ENCODE data around the gene CFAP97D1. TPM values are rescaled to one million over a fixed set of nuclear protein-coding genes. Genes with fewer than 3 reads are reported as not detected.

CFAP97D1 gene
- total and polyA plus RNA-seq, 9 donors = under 0.01 to 0.05 (median 0.04) TPM; not detected in 6

DNA sequence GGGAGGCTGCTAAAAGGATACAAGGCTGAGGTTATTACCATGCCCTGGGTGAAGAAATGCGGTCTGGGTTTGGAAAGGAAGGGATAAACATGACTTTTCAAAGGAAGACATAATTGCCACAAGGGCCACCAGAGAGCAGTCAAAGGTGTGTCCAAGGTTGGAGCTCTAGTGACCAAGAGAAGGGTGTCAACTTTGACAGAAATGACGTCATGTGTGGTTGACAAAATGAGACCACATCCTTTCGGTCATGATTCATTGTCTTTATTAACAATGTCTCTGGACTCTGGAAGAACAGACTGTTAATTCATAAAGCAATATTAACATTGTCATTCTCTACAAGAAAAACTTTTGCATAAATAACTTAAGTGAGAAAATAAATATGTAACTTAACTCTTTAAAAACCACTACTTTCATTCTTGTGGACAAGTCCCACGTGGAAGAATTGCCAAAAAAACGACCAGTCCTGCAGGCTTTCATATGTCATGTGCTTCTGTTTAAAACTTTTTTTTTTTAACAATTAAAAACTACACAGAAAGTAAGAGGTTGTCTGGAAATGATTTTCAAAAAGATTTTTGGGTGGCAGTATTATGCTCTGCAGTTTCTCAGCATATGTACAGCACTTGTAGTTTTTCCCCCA lies 26.6 kb upstream of the CFAP97D1 start:
- DNase-seq = no peak
- WGBS (ENCODE audit: insufficient coverage) = 89% methylated on average over 1 of the region's 5 CpGs
- H3K9me3 ChIP-seq (replicated peaks; ENCODE audit: control insufficient read depth, low read depth, low read length) = no peaks in the 10 kb centered on the region
- H3K27ac ChIP-seq (ENCODE audit: low read length) = no peak overlapping the region
- H3K4me1 ChIP-seq (ENCODE audit: control insufficient read depth, insufficient read depth, low read length) = peaks cover 11% of the 10 kb centered on the region
- H3K36me3 ChIP-seq (ENCODE audit: control insufficient read depth, insufficient read depth, low read length) = no peaks in the 10 kb centered on the region
- peaks cover 67% of the 10 kb centered on the region for H3K27me3 ChIP-seq (ENCODE audit: control insufficient read depth, insufficient read depth, low read length)
- no peak overlapping the region for H3K4me3 ChIP-seq (ENCODE audit: low read length)

DNA sequence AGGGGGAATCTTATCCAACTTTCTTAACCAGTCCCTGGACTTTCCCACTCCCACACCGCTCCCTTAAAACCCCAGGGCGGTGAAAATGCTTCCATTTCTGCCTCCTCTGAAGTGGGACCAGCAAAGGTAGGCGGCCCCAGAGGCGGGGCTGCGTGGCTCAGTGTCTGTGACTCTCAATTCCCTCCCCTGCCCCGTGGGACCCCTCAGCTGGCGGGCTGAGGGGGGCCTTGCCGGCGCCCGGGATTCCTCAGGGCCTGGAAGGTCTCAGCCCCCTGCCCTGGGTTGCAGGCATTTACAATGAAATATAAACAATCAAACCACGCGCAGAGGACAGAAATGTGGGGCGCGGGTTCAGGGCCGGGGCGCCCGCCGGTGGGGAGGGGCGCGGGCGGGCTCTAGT lies 25.3 kb upstream of the CFAP97D1 start:
- Histone ChIP-seq H3K4me3 (ENCODE audit: low read length) (no peak overlapping the region), H3K36me3 (ENCODE audit: control insufficient read depth, insufficient read depth, low read length) (no peaks in the 10 kb centered on the region), H3K27me3 (ENCODE audit: control insufficient read depth, insufficient read depth, low read length) (peaks cover 75% of the 10 kb centered on the region), H3K4me1 (ENCODE audit: control insufficient read depth, insufficient read depth, low read length) (peaks cover 11% of the 10 kb centered on the region), H3K9me3 (replicated peaks; ENCODE audit: control insufficient read depth, low read depth, low read length) (no peaks in the 10 kb centered on the region), H3K27ac (ENCODE audit: low read length) (no peak overlapping the region)
- WGBS (ENCODE audit: insufficient coverage) = 14% methylated on average over 16 of the region's 21 CpGs
- DNase-seq = no peak

DNA sequence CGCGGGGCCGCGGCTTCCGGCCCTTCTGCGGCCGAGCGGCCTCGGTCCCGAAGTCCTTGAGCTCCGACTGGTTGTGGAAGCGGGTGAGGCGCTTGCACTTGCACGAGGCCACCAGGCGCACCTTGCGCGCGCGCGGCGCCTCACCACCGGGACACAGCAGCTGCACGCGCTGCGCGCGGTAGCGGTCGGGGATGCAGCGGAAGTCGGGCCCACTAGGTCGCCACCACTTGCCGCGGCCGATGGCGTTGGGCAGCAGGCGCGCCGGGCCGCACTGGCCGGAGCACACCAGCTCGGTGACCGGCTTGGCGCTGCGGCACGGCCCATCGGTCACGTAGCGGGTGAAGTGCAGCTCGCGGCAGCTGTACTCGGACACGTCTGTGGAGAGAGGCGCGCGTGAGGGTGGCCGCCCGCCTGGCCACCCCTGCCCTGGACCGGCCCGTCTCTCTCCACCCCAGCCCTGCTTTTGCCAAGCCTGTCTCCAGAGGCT lies 24.8 kb upstream of the CFAP97D1 start:
- 3% methylated on average over 60 of the region's 60 CpGs for WGBS (ENCODE audit: insufficient coverage)
- DNase-seq = peak; percentile 45
- peaks cover 11% of the 10 kb centered on the region for H3K4me1 ChIP-seq (ENCODE audit: control insufficient read depth, insufficient read depth, low read length)
- H3K9me3 ChIP-seq (replicated peaks; ENCODE audit: control insufficient read depth, low read depth, low read length) = no peaks in the 10 kb centered on the region
- H3K27me3 ChIP-seq (ENCODE audit: control insufficient read depth, insufficient read depth, low read length) = peaks cover 73% of the 10 kb centered on the region
- no peak overlapping the region for H3K27ac ChIP-seq (ENCODE audit: low read length)
- H3K4me3 ChIP-seq (ENCODE audit: low read length) = no peak overlapping the region
- no peaks in the 10 kb centered on the region for H3K36me3 ChIP-seq (ENCODE audit: control insufficient read depth, insufficient read depth, low read length)

DNA sequence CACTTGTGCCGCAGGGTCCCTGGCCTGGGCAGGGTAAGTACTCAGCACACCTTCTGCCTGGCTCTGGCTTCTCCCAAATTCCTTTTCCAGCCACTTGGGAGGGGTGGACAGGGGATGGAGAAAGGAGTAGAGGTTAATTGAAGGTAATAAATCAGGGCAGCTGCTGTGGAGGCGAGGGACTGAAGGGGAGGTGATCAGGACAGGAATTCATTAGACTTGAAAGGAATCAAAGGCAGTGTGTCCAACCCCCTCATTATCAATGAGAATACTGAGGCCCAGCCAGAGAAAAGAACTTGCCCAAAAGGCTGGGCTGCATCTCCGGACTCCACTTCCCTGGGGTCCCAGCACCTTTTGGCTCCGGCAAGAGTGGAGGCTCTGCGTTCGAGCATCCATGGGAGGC lies 24.0 kb upstream of the CFAP97D1 start:
- Histone ChIP-seq H3K27me3 (ENCODE audit: control insufficient read depth, insufficient read depth, low read length) (peaks cover 68% of the 10 kb centered on the region), H3K9me3 (replicated peaks; ENCODE audit: control insufficient read depth, low read depth, low read length) (no peaks in the 10 kb centered on the region), H3K36me3 (ENCODE audit: control insufficient read depth, insufficient read depth, low read length) (no peaks in the 10 kb centered on the region), H3K4me1 (ENCODE audit: control insufficient read depth, insufficient read depth, low read length) (peaks cover 11% of the 10 kb centered on the region), H3K4me3 (ENCODE audit: low read length) (no peak overlapping the region), H3K27ac (ENCODE audit: low read length) (no peak overlapping the region)
- no CpG with 5 or more reads among the region's 6 CpGs for WGBS (ENCODE audit: insufficient coverage)
- DNase-seq = no peak

DNA sequence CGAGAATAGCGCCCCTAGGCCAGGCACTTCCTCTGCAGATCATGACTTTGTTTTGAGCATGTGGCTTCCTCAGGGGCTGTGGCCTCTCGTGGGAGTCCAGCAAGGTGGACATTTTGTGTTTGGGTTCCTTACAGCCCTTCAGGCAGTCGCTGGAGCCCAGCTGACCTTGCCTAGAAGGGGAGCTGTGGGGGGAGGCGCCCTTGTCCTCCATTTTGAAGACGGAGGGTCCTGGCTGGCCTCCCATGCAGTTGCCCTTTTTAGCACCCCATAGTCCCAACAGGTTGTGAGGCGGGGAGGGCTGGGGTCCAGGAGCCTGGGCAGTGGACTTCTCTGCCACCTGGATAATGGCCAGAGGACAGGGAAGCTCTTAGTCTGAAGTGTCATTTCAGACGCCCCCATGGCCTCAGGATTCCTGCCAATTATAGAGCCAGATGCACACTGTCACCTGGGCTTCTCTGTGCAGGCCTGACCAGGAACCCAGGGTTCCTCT lies 23.0 kb upstream of the CFAP97D1 start:
- no peak for DNase-seq
- Histone ChIP-seq H3K4me1 (ENCODE audit: control insufficient read depth, insufficient read depth, low read length) (peaks cover 11% of the 10 kb centered on the region), H3K4me3 (ENCODE audit: low read length) (no peak overlapping the region), H3K27me3 (ENCODE audit: control insufficient read depth, insufficient read depth, low read length) (peaks cover 68% of the 10 kb centered on the region), H3K9me3 (replicated peaks; ENCODE audit: control insufficient read depth, low read depth, low read length) (no peaks in the 10 kb centered on the region), H3K36me3 (ENCODE audit: control insufficient read depth, insufficient read depth, low read length) (no peaks in the 10 kb centered on the region), H3K27ac (ENCODE audit: low read length) (no peak overlapping the region)
- WGBS (ENCODE audit: insufficient coverage) = 57% methylated on average over 3 of the region's 8 CpGs

DNA sequence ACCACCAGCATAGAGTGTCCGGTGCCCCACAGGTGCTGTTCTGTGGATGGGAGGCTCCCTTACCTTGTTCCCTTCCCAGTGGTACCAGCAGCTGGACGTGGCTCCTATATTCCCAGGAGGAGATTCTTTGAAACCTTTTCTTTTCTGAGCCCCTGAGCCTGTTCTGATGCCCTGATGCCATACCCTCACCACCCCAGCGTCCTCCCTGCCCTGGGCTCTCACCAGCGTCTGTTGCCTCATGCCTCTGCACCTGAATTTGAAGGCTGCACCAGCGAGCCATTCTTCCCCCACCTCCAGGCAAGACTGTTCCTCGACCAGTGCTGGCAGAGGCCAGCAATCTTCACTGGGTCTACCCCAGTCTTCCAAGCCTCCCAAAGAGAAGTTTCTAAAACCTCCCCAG lies 22.1 kb upstream of the CFAP97D1 start:
- no peaks in the 10 kb centered on the region for H3K9me3 ChIP-seq (replicated peaks; ENCODE audit: control insufficient read depth, low read depth, low read length)
- no peaks in the 10 kb centered on the region for H3K36me3 ChIP-seq (ENCODE audit: control insufficient read depth, insufficient read depth, low read length)
- no peak for DNase-seq
- peaks cover 63% of the 10 kb centered on the region for H3K27me3 ChIP-seq (ENCODE audit: control insufficient read depth, insufficient read depth, low read length)
- H3K4me1 ChIP-seq (ENCODE audit: control insufficient read depth, insufficient read depth, low read length) = peaks cover 11% of the 10 kb centered on the region
- H3K27ac ChIP-seq (ENCODE audit: low read length) = no peak overlapping the region
- no peak overlapping the region for H3K4me3 ChIP-seq (ENCODE audit: low read length)
- 84% methylated on average over 4 of the region's 6 CpGs for WGBS (ENCODE audit: insufficient coverage)

DNA sequence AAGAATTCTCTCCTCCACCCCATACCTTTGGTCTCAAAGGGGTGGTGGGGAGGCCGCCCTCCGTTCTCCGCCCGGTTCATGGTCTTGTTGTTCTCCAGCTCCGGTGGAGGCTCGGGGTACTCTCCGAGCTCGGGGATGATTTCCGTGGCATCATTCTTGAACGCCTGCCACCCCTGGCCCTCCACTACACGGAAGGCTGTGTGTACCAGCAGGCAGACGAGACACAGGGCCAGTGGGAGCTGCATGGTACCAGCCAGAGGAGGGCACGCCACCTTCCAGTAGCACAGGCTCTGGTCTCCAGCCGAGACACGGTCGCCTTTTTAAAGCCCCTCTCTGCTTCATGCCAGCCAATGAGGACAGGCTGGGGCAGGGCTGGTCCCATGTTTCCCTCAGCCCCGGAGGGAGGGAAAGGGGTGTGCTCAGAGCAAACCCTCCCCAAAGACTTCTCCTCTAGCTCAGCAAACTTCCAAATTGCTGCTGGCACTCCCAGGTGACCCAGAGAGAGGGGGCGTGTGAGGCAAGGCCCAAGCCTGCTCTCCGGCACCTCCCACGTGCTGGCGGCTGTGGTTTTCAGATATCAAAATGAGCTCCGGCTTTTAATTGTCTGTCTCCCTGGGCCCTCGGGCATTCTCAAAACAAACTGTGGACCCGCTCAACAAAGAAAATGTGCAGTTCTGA lies 21.6 kb upstream of the CFAP97D1 start, which contains the start of gene SOST:
SOST (minus strand) TSS at position 295 of the 678 bp plus-strand sequence; CDS start at position 245, 50 bp downstream.
- peaks cover 59% of the 10 kb centered on the region for H3K27me3 ChIP-seq (ENCODE audit: control insufficient read depth, insufficient read depth, low read length)
- 77% methylated on average over 18 of the region's 24 CpGs for WGBS (ENCODE audit: insufficient coverage)
- peaks cover 11% of the 10 kb centered on the region for H3K4me1 ChIP-seq (ENCODE audit: control insufficient read depth, insufficient read depth, low read length)
- no peak within 1 kb of the TSS for H3K27ac ChIP-seq (ENCODE audit: low read length)
- H3K36me3 ChIP-seq (ENCODE audit: control insufficient read depth, insufficient read depth, low read length) = no peaks in the 10 kb centered on the region
- no peaks in the 10 kb centered on the region for H3K9me3 ChIP-seq (replicated peaks; ENCODE audit: control insufficient read depth, low read depth, low read length)
- DNase-seq = no peak
- H3K4me3 ChIP-seq (ENCODE audit: low read length) = no peak within 1 kb of the TSS

DNA sequence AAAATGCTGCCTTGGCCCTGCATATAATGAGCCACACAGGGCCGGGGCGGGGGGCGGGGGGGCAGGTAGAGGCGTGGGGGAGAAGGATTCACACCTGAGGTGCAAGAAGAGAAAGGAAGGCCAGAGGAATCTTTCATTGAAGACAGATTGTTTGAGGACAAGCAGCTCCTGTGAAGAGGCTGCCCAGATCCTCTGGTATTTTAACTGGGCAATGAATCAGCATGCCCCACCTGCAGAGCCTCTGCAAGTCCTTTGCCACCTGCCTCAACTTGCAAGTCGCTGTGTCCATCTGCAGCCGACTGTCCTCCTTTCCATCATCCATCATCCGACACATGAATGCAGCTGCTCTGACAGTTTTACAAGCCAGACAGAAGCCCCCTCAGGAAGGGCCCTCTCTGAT lies 20.4 kb upstream of the CFAP97D1 start:
- no peaks in the 10 kb centered on the region for H3K9me3 ChIP-seq (replicated peaks; ENCODE audit: control insufficient read depth, low read depth, low read length)
- H3K4me1 ChIP-seq (ENCODE audit: control insufficient read depth, insufficient read depth, low read length) = peaks cover 8% of the 10 kb centered on the region
- 12% methylated on average over 4 of the region's 7 CpGs for WGBS (ENCODE audit: insufficient coverage)
- no peak overlapping the region for H3K27ac ChIP-seq (ENCODE audit: low read length)
- peaks cover 50% of the 10 kb centered on the region for H3K27me3 ChIP-seq (ENCODE audit: control insufficient read depth, insufficient read depth, low read length)
- DNase-seq = no peak
- no peak overlapping the region for H3K4me3 ChIP-seq (ENCODE audit: low read length)
- H3K36me3 ChIP-seq (ENCODE audit: control insufficient read depth, insufficient read depth, low read length) = no peaks in the 10 kb centered on the region

DNA sequence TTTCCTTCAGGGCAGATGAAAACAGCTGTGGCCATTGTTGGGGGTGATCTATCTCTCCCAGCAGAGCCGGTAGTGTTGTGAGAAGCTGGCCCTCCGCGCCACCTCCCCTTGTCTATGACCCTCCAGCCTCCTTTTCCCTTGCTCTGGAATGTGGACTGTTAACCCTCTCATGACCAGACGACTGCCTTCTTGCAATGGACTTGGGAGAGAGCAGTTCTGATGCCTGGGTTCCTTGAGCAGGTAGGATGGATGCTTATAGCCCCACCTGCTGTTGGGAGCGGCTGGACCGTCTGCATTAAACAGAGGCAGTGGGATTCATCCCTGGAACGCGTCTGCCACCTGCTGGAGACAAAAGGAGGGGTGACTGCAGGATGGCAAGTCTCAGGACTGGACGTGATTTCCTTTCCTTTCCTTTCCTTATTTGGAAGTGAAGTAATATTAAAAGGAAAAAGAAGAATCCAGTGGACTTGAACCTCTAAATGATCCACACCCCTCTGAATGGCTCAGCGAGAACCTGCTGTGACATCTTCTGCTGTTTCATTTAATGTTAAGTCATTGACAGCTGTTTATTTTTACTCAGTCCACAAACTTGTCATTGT lies 19.9 kb upstream of the CFAP97D1 start:
- Histone ChIP-seq H3K4me1 (ENCODE audit: control insufficient read depth, insufficient read depth, low read length) (peaks cover 5% of the 10 kb centered on the region), H3K4me3 (ENCODE audit: low read length) (no peak overlapping the region), H3K27ac (ENCODE audit: low read length) (no peak overlapping the region), H3K36me3 (ENCODE audit: control insufficient read depth, insufficient read depth, low read length) (no peaks in the 10 kb centered on the region), H3K9me3 (replicated peaks; ENCODE audit: control insufficient read depth, low read depth, low read length) (no peaks in the 10 kb centered on the region), H3K27me3 (ENCODE audit: control insufficient read depth, insufficient read depth, low read length) (peaks cover 45% of the 10 kb centered on the region)
- DNase-seq = peak; percentile 93
- WGBS (ENCODE audit: insufficient coverage) = 0% methylated on average over 2 of the region's 10 CpGs

DNA sequence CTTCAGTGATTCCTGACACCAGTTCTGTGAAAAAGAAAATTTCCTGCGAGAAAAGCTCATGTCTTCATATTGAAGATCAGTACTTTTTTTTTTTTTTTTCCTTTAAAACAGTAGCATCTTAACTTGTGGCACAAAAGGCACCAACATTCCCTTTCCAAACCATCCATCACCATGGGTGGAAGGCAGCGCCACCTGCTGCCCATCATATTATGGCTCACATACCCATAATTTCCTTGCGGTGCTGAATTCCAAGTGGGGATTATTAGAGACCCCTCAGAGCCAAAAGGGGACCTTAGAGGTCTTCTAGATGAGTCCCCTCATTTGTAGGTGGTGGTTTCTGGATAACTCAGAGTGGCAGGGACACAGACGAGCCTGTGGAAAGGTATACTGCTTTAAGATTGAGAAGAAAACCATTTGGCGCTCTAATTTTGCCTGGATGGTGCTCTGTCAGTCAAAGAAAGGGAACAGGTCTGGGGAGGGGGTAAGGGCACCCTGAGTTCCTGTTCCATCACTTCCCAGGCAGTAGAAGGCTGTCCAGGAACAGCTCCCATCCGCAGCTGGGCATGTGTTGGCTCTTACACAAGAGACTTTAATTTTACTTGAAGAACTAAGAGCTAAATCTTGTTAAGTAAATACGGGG lies 13.7 kb upstream of the CFAP97D1 start:
- H3K4me1 ChIP-seq (ENCODE audit: control insufficient read depth, insufficient read depth, low read length) = no peaks in the 10 kb centered on the region
- 29% methylated on average over 4 of the region's 7 CpGs for WGBS (ENCODE audit: insufficient coverage)
- H3K9me3 ChIP-seq (replicated peaks; ENCODE audit: control insufficient read depth, low read depth, low read length) = no peaks in the 10 kb centered on the region
- H3K27ac ChIP-seq (ENCODE audit: low read length) = no peak overlapping the region
- H3K36me3 ChIP-seq (ENCODE audit: control insufficient read depth, insufficient read depth, low read length) = peaks cover 38% of the 10 kb centered on the region
- no peak overlapping the region for H3K4me3 ChIP-seq (ENCODE audit: low read length)
- peak; percentile 47 for DNase-seq
- H3K27me3 ChIP-seq (ENCODE audit: control insufficient read depth, insufficient read depth, low read length) = no peaks in the 10 kb centered on the region

Measured in muscle of leg (tissue), 11 donors.